DMS153 treated with DMSO at 0.1 percent for 48 hours (cell line): ENCODE measurements around the gene NFS1.
"Not testable (repeated sequence)": the region's sequence is repeated elsewhere in the genome, so short reads cannot be mapped to it uniquely, and the experiment has no call there.

Experiments used
- DNase-seq: peaks from one replicate; lab custom pipeline; 2025; ENCODE audit not compliant: unreplicated experiment; lab: John Stamatoyannopoulos, UW

The NFS1 gene

DNA sequence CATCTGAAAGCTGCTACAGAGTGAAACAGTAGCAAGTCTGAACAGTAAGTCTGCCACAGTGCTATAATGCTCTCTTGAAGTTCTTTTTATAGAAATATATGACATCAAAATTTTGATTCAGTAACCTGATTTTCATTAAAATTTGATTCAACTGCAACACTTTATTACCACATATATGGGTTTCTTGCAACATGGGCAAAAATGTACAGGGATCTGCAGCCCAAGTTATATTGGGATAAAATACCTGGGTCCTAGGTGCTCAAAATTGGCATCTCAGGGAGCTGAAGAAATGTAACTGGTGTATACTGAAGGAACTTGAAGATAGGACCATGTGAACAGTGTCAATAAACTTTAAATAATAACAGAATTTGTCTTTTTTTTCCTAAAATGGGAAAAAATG, 10.9 kb upstream of the NFS1 start:
- no peak for DNase-seq

DNA sequence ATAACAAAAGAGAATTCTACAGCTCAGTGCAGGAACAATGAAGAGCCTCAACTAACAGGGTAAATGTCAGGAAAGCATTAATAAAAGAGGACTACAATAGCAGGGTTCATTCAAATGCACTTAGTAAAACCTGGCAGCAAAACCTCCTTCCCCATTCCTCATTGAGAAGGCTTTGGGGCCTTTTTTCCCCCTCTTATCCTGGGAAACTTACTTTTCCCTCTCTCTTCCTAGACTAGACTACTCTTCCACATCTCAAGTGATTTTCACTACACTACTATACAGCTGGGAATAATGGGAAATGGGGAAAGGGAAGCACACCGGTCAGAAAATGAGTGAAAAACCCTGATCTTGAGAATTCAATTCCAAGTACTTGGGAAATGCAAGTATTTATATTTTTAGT, 10.1 kb upstream of the NFS1 start:
- DNase-seq = no peak

- no peak for DNase-seq
Measured at GRCh38 chr20:35708502-35708901, 9.3 kb upstream of the NFS1 start.

- DNase-seq = not testable (repeated sequence)
Measured at GRCh38 chr20:35706591-35707529, 7.7 kb upstream of the NFS1 start.

- DNase-seq = not testable (repeated sequence)
Measured at GRCh38 chr20:35705894-35706293, 6.7 kb upstream of the NFS1 start.

DNA sequence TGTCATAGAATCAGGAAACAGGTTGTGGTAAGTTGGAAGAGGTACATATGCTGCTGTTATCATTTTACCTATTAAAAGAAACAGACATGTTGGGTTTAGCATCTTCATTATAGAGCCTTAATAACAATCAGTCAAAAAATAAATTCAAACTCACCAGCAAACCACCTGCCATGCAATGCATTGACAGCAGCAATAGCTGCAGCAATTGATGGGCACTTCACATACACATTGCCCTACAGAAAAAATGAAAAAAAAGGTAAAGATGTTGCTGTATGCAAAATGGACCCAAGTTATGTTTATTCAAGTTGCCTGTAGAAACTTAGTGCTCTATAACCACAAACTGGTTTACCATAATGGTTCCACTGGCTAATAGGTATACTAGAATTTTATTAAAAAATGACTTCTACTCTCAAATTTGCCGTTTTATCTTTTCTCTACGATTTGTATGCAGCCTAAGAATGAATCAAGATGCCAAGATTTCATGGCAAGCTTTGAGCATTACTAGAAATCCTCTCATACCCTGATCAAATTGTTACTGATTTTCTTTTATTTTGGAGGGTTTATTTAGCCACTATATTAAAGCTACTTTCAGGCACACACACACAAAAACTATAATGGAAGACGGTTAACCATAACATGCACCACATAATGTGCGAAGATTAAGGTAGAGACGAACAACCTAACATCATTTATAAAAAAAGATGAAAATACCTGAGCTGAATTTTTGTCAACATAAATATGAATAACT, 5.5 kb upstream of the NFS1 start:
- no peak for DNase-seq

GRCh38 chr20:35702824-35703695, 3.9 kb upstream of the NFS1 start:
- no peak for DNase-seq

GRCh38 chr20:35702051-35702823, 3.1 kb upstream of the NFS1 start:
- no peak for DNase-seq

- DNase-seq = no peak
Measured at GRCh38 chr20:35700625-35701148, 1.5 kb upstream of the NFS1 start.

DNA sequence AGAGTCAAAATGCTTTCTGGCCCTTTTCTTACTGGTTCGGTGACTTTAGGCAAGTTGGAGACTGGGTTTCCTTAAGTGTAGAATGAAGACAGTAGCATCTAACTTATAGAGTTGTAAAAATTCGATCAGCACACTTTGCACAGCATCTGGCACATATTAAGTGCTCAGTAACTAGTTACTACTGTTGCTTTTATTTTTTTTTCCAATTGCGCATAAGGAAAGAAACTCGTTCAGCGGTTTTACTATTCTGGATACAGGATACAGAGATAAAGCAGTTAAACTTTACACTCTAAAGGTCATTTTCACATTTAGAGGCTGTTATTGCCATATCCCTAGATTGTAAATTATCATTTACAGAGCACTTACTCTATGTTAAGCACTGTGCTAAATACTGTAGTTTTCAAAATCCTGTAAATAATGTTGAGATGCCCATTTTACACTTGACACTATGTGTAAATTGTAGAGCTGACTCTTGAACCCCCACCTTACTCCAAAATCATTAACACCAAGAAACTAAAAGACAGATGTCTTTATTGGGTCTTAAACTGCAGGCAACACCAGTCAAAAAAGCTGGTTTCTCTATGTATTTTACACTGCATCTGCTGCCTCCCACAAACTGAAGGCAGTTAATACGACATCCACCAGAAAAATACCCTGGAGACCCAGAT, 939 bp upstream of the NFS1 start:
- DNase-seq = no peak

GRCh38 chr20:35698298-35699126, 640 bp downstream of the NFS1 start:
- DNase-seq = no peak

- DNase-seq = no peak
Measured at GRCh38 chr20:35697696-35698297, 1.4 kb downstream of the NFS1 start.

DNA sequence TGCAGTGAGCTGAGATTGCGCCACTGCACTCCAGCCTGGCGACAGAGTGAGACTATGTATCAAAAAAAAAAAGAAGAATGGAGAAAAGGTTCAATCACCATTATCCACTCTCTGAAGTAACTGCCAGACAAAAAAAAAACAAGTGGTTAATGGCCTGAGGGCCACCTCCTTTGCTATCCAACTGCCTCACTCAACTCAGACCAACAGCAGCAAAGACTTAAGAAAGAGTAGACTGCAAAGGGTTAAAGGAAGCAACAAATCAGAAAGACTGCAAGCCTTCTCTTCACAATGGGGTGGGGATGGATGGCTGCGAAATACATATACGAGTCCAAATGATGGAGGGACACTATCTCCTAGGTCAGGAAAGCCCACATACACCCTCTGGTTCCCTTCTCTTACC, 3.2 kb downstream of the NFS1 start:
- DNase-seq = no peak

GRCh38 chr20:35695245-35695749, 3.9 kb downstream of the NFS1 start:
- DNase-seq = no peak

DNA sequence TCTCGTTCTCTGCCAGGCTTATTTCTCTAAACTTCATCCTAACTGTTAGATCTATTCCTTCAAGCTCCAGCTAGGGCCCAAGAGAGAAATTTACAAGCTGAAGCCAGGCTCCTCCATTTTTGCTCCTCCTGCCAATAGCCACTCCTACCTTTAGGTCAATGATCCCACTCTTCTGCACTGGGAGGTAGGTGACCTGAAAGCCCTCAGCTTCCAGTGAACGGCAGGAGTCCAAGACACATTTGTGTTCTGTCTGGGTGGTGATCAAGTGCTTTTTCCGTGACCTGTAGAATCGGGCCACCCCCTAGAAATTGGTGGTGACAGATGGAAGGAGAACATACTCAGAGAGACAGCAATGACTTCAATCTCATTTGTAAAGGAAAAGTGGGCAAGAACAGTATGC, 8.9 kb downstream of the NFS1 start:
- DNase-seq = no peak

GRCh38 chr20:35686872-35687271, 12.3 kb downstream of the NFS1 start:
- not testable (repeated sequence) for DNase-seq

GRCh38 chr20:35685368-35685767, 13.8 kb downstream of the NFS1 start:
- not testable (repeated sequence) for DNase-seq

- no peak for DNase-seq
Measured at GRCh38 chr20:35681960-35682359, 17.2 kb downstream of the NFS1 start.
